ENCODE data around the gene EWSR1. TPM values are rescaled to one million over a fixed set of nuclear protein-coding genes. Genes with fewer than 3 reads are reported as not detected.

EWSR1 gene
- total RNA-seq, 1 experiment from 2014 or later = 462 TPM

DNA sequence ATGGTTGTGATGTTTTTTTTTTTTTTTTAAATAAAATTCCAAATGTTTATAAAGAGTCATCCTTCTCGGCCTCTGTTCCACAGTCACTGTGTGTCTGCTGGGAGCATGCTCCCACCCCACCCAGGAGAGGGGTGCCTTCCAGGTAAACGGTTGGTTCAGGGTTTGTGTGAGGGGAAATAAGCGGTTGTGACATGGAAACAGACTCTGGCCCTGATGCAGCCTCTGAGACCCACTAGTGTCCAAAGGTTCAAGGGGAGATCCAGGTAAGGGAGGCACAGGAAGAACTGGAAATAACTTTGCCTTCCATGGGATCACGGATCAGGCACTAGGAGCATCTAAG is 32.4 kb downstream of the EWSR1 start:
- no peak overlapping the region for H3K56ac ChIP-seq (ENCODE audit: insufficient read length, low read depth, low read length)
- H2BK12ac ChIP-seq (ENCODE audit: insufficient read length, low read depth, low read length) = no peak overlapping the region
- H3K4me3 Mint-ChIP-seq = no peak overlapping the region
- no peak overlapping the region for H3K14ac ChIP-seq (ENCODE audit: insufficient read depth, low read length)
- H3K4me1 ChIP-seq (ENCODE audit: insufficient read depth, low read length) = no peaks in the 10 kb centered on the region
- no peaks in the 10 kb centered on the region for H3K27me3 ChIP-seq (ENCODE audit: insufficient read depth, low read length)
- no peak overlapping the region for H4K8ac ChIP-seq (replicated peaks; ENCODE audit: insufficient read length, low read depth, low read length)
- no peak for DNase-seq
- no peak overlapping the region for H2BK20ac ChIP-seq (ENCODE audit: low read depth, low read length, poor library complexity, severe bottlenecking)
- H3K27ac Mint-ChIP-seq = peak overlapping the region in 2 of 3 experiments; percentile 30 to 84; a peak in 3 of 7 replicates
- TF ChIP-seq, protein P1, sequence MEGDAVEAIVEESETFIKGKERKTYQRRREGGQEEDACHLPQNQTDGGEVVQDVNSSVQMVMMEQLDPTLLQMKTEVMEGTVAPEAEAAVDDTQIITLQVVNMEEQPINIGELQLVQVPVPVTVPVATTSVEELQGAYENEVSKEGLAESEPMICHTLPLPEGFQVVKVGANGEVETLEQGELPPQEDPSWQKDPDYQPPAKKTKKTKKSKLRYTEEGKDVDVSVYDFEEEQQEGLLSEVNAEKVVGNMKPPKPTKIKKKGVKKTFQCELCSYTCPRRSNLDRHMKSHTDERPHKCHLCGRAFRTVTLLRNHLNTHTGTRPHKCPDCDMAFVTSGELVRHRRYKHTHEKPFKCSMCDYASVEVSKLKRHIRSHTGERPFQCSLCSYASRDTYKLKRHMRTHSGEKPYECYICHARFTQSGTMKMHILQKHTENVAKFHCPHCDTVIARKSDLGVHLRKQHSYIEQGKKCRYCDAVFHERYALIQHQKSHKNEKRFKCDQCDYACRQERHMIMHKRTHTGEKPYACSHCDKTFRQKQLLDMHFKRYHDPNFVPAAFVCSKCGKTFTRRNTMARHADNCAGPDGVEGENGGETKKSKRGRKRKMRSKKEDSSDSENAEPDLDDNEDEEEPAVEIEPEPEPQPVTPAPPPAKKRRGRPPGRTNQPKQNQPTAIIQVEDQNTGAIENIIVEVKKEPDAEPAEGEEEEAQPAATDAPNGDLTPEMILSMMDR (conservative IDR thresholded peaks at IDR 0.05) = no peak
- WGBS (ENCODE audit: extremely low coverage, insufficient read length, low lambda C conversion rate) = no CpG with 5 or more reads among the region's 4 CpGs
- no peak overlapping the region for H4K5ac ChIP-seq (ENCODE audit: insufficient read length, low read depth, low read length)
- no peak overlapping the region for H3K4ac ChIP-seq (ENCODE audit: low read depth, low read length)
- H3K9me3 Mint-ChIP-seq = peaks cover 0 to 3% of the 10 kb centered on the region in 2 experiments; a peak in 1 of 5 replicates
- H2BK15ac ChIP-seq (ENCODE audit: low read depth, low read length) = no peak overlapping the region
- H3K4me2 ChIP-seq (ENCODE audit: insufficient read depth, insufficient read length, low read length) = no peak overlapping the region
- no peaks in the 10 kb centered on the region for H3K79me2 ChIP-seq (ENCODE audit: insufficient read depth, low read length)
- no peaks in the 10 kb centered on the region for H4K20me1 ChIP-seq (ENCODE audit: control insufficient read depth, insufficient read depth, insufficient read length)
- H3K23ac ChIP-seq (ENCODE audit: insufficient read length, low read depth, low read length) = no peak overlapping the region
- no peak overlapping the region for H3K27ac ChIP-seq (ENCODE audit: insufficient read length, low read depth, low read length)
- H3K79me1 ChIP-seq (ENCODE audit: insufficient read depth, low read depth, low read length, poor library complexity, severe bottlenecking) = no peaks in the 10 kb centered on the region
- no peak overlapping the region for H3T11ph ChIP-seq (ENCODE audit: low read length)
- no peak overlapping the region for H3K18ac ChIP-seq (ENCODE audit: insufficient read length, low read depth, low read length)
- no peak overlapping the region for H2AFZ ChIP-seq (ENCODE audit: low read length)
- no peaks in the 10 kb centered on the region for H3K23me2 ChIP-seq (ENCODE audit: insufficient read length, low read depth, low read length, poor library complexity, severe bottlenecking)
- peaks cover 40 to 60% (median 45%) of the 10 kb centered on the region in 3 experiments; a peak in 6 of 7 replicates for H3K36me3 Mint-ChIP-seq (ENCODE audit: insufficient read depth in 1 of 3, low read depth in 3 of 3)
- no peak overlapping the region for H4K91ac ChIP-seq (ENCODE audit: insufficient read length, low read depth, low read length)
- H3K4me1 Mint-ChIP-seq = peaks cover 12 to 16% of the 10 kb centered on the region in 2 experiments
- no peak overlapping the region for H2BK5ac ChIP-seq (ENCODE audit: insufficient read length, low read length)
- H3K27me3 Mint-ChIP-seq (ENCODE audit: low read depth) = peaks cover 2% of the 10 kb centered on the region
- no peak overlapping the region for H2BK120ac ChIP-seq (ENCODE audit: low read depth, low read length, poor library complexity, severe bottlenecking)
- no peak overlapping the region for H3K9ac ChIP-seq (ENCODE audit: extremely low read depth, insufficient read length, low read length)
- H3K9me3 ChIP-seq (ENCODE audit: control insufficient read depth, low read depth, low read length) = no peaks in the 10 kb centered on the region
- H2AK5ac ChIP-seq (ENCODE audit: insufficient read length, low read length) = no peak overlapping the region
